ENCODE data around the gene POLE4. TPM values are rescaled to one million over a fixed set of nuclear protein-coding genes. Genes with fewer than 3 reads are reported as not detected.

POLE4 gene
- total and polyA plus RNA-seq, 9 of the 15 experiments (the other 6 are each of a cell fraction or from before 2014, with no cell fraction given): 25.7 to 73.7 (median 57.3) TPM

- no peak for ATAC-seq
- Histone ChIP-seq H2AFZ (ENCODE audit: low read depth, low read length) (no peak overlapping the region), H3K9me1 (ENCODE audit: control insufficient read depth, insufficient read depth, low read length) (no peaks in the 10 kb centered on the region), H3K27ac (ENCODE audit: extremely low read depth, low read depth, low read length) (no peak overlapping the region), H3K4me2 (ENCODE audit: insufficient read depth, low read length) (no peak overlapping the region), H3K79me2 (ENCODE audit: control insufficient read depth, insufficient read depth, low read length) (peaks cover 4% of the 10 kb centered on the region; the same call in 1 of the 3 replicates), H3K9ac (ENCODE audit: insufficient read depth in 1 of 2, low read depth in 2 of 2, low read length in 2 of 2) (no peak overlapping the region), H3K27me3 (ENCODE audit: control insufficient read depth in 2 of 2, insufficient read depth in 2 of 2, low read length in 2 of 2) (no peaks in the 10 kb centered on the region), H3K4me1 (replicated peaks in 1 of 2; ENCODE audit: control insufficient read depth in 2 of 2, insufficient read depth in 2 of 2, low read length in 2 of 2) (peaks cover 5% of the 10 kb centered on the region in 2 experiments; a peak in 4 of 5 replicates), H4K20me1 (replicated peaks; ENCODE audit: control insufficient read depth, insufficient read depth, low read length) (no peaks in the 10 kb centered on the region), H3K36me3 (ENCODE audit: control insufficient read depth, insufficient read depth, low read length) (peaks cover 8% of the 10 kb centered on the region; the same call in 1 of the 3 replicates), H3K4me3 (no peak overlapping the region), H3K9me3 (replicated peaks; ENCODE audit: control insufficient read depth, insufficient read depth, low read depth, low read length) (peaks cover 5% of the 10 kb centered on the region; the same call in 1 of the 2 replicates)
- ChIA-PET POLR2A (interaction anchor here (0.7 to 1.2 kb wide), 3 partner anchors 9 to 293 kb away, joined by 3 to 5 read pairs (median 4); no protein-coding TSS in a partner anchor), CTCF (ENCODE audit: low intra/inter-chr PET ratio) (no interaction called here)
- in situ Hi-C loops (cut with MboI) (no loop called here), intact Hi-C loops (cut with micrococcal nuclease) (no loop called here)
- no peak for FAIRE-seq
- DNase-seq (ENCODE audit: extremely low read depth in 1 of 4, low spot score in 3 of 4): no peak
- WGBS (ENCODE audit: insufficient coverage, low coverage, missing lambda C conversion rate): 73% methylated on average over 10 of the region's 10 CpGs
- no TSS peak for BruUV-seq (replicated peaks)
- TF ChIP-seq FOXJ2 (tag; IDR thresholded peaks at IDR 0.05) (no peak), ZBTB34 (CRISPR knock-in tag; IDR thresholded peaks at IDR 0.05) (no peak), STAT6 (CRISPR knock-in tag; IDR thresholded peaks at IDR 0.05) (no peak), ZNF75A (CRISPR knock-in tag; IDR thresholded peaks at IDR 0.05) (no peak), NFRKB (IDR thresholded peaks at IDR 0.05; ENCODE audit: low read depth) (no peak), PHTF2 (CRISPR knock-in tag; IDR thresholded peaks at IDR 0.05) (no peak), CCAR2 (IDR thresholded peaks at IDR 0.05; ENCODE audit: low read depth, low read length) (no peak), CBX5 (IDR thresholded peaks at IDR 0.05; ENCODE audit: borderline replicate concordance, low read depth) (no peak), ZHX1 (conservative IDR thresholded peaks at IDR 0.05; ENCODE audit: low read length) (no peak), ZNF124 (CRISPR knock-in tag; IDR thresholded peaks at IDR 0.05) (no peak), BRF1 (IDR thresholded peaks at IDR 0.05; ENCODE audit: borderline replicate concordance, extremely low read depth, insufficient read length) (no peak), CREB5 (CRISPR knock-in tag; IDR thresholded peaks at IDR 0.05) (no peak), YBX1 (IDR thresholded peaks at IDR 0.05) (no peak), FUS (optimal IDR thresholded peaks at IDR 0.05; ENCODE audit: low read depth, low read length) (no peak), SETDB1 (IDR thresholded peaks at IDR 0.05; ENCODE audit: low read length) (no peak)
Observed at GRCh38 chr2:74953796-74954499, 4.5 kb upstream of the POLE4 start.

All from K562 (cell line).